Choroid plexus epithelial cell (primary cell): Measurements from ENCODE around the gene MEGF8.

Source experiments
- DNase-seq: peaks from one replicate; pipeline ENCODE4 v3.0.0-alpha.2; 2010; ENCODE audit warnings: low read depth
- H3K4me3 ChIP-seq: 2 replicates; pipeline ENCODE4 v1.5.1; 2011; ENCODE audit warnings: low read depth, mild to moderate bottlenecking, control low read depth, low read length, moderate library complexity
- CTCF ChIP-seq: conservative IDR thresholded peaks from 2 replicates; pipeline ENCODE4 v1.5.1; 2011; ENCODE audit warnings: low read depth, mild to moderate bottlenecking, control low read depth, inconsistent platforms, low read length, moderate library complexity

Gene MEGF8

DNA sequence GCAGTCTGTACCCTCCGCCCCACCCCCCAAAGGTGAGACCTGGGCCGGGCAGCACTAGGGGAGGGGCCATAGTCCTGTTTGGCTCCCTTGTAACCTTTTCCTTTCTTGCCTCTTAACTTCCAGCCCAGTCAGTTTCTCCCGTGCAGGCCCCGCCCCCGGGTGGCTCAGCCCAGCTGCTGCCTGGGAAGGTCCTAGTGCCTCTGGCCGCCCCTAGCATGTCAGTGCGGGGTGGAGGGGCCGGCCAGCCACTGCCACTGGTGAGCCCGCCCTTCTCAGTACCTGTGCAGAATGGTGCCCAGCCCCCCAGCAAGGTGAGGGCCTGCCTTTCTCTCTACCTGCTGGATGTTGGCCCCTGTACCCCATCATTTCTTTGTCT lies 34.0 kb upstream of the MEGF8 start:
- no peak for DNase-seq
- TF ChIP-seq CTCF = no peak
- no peak overlapping the region for H3K4me3 ChIP-seq

DNA sequence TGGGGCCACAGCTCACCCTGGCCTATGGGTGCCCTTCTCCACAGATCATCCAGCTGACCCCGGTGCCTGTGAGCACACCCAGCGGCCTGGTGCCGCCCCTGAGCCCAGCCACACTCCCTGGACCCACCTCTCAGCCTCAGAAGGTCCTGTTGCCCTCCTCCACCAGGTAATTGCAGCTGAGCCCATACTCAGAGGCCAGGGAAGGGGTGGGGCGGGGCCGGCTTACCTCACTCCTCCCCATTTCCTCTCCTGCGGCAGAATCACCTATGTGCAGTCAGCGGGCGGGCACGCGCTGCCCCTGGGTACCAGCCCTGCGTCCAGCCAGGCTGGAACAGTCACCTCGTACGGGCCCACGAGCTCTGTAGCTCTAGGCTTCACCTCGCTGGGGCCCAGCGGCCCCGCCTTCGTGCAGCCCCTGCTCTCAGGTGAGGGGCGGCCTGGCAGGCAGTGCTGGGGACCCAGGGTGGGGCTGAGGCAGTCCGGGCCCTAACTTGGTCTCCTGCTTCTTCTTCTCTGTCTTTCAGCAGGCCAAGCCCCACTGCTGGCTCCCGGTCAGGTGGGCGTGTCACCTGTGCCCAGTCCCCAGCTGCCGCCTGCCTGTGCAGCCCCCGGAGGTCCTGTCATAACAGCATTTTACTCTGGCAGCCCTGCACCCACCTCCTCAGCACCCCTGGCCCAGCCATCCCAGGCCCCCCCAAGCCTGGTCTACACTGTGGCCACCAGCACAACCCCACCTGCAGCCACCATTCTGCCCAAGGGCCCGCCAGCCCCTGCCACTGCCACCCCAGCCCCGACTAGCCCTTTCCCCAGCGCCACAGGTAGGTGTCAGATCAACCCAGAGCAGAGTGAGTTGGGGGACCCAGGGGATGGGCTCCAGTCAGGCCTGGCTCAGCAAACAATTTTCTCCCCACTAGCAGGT lies 33.1 kb upstream of the MEGF8 start:
- no peak for TF ChIP-seq CTCF
- H3K4me3 ChIP-seq = no peak overlapping the region
- no peak for DNase-seq

DNA sequence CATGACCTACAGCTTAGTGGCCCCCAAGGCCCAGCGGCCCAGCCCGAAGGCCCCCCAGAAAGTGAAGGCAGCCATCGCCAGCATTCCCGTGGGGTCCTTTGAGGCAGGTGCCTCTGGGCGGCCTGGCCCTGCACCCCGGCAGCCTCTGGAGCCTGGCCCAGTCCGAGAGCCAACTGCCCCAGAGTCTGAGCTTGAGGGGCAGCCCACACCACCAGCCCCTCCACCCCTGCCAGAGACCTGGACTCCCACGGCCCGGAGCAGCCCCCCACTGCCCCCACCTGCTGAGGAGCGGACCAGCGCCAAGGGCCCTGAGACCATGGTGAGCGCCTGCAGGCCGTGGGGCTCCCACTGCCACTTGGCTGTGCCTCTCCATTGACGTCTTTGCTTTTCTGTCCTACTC lies 32.5 kb upstream of the MEGF8 start:
- DNase-seq = no peak
- H3K4me3 ChIP-seq = no peak overlapping the region
- no peak for TF ChIP-seq CTCF

DNA sequence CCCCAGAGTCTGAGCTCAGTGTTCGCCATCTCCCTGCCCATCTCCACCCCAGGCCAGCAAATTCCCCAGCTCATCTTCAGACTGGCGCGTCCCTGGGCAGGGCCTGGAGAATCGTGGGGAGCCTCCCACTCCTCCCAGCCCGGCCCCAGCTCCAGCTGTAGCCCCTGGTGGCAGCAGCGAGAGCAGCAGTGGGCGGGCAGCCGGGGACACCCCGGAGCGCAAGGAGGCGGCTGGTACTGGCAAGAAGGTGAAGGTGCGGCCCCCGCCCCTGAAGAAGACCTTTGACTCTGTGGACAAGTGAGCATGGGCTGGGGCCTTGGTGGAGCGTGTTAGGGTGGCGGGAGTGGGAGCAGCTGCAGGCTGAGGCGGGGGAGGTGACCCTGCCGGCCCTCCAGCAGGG lies 31.9 kb upstream of the MEGF8 start:
- peak; percentile 33 for TF ChIP-seq CTCF
- H3K4me3 ChIP-seq = no peak overlapping the region
- DNase-seq = no peak

DNA sequence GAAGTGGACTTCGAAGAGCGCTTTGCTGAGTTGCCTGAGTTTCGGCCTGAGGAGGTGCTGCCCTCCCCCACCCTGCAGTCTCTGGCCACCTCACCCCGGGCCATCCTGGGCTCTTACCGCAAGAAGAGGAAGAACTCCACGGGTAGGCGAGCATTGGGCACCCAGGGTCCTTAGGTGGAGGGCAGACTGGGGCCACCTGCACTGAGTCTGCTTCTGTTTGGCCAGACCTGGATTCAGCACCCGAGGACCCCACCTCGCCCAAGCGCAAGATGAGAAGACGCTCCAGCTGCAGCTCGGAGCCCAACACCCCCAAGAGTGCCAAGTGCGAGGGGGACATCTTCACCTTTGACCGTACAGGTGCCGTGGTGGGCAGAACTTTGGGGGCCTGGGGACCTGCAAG lies 31.5 kb upstream of the MEGF8 start:
- no peak overlapping the region for H3K4me3 ChIP-seq
- DNase-seq = no peak
- no peak for TF ChIP-seq CTCF

GRCh38 chr19:42294471-42295137 lies 30.8 kb upstream of the MEGF8 start:
- DNase-seq = no peak
- H3K4me3 ChIP-seq = no peak overlapping the region
- no peak for TF ChIP-seq CTCF

GRCh38 chr19:42295342-42295741 lies 30.1 kb upstream of the MEGF8 start:
- no peak overlapping the region for H3K4me3 ChIP-seq
- peak; percentile 14 for TF ChIP-seq CTCF
- DNase-seq = no peak
